Left colon (tissue), 2 donors: Measurements from ENCODE around the gene CDHR3. TPM values are rescaled to one million over a fixed set of nuclear protein-coding genes. Genes with fewer than 3 reads are reported as not detected.
"Not testable (repeated sequence)": the region's sequence is repeated elsewhere in the genome, so short reads cannot be mapped to it uniquely, and the experiment has no call there.

Experiments
- ATAC-seq: fragments of 200-7000 bp; cut with Tn5 transposase; one replicate; pipeline ENCODE4 v1.9.1; 2020; ENCODE audit warnings: mild to moderate bottlenecking, moderate library complexity
- DNase-seq, 2 donors: peaks; one replicate each; pipeline ENCODE4 v3.0.0-alpha.2; 2020
- intact Hi-C, 2 donors: fragments of 100-400 bp; cut with DNase I in 1 of 2; cut with micrococcal nuclease in 1 of 2; formaldehyde crosslinking; loops; one replicate each; pipeline versions ENCODE4 v1.11.2 to v1.14.0; 2022; cut with DNase I, micrococcal nuclease
- total RNA-seq, 2 donors: library from RNA; stranded (reverse); fragmentation: NEBNext Ultra II Directional; extraction: Animal tissue kit (Norgen Biotek cat#: 25700); gene quantifications; one replicate each; pipeline ENCODE4 v1.2.1, GENCODE V29; 2021
- donor health status: DM: no; HTN: no; CAD: no.
- donor health status: DM: yes; HTN: yes; CAD: no.

Gene CDHR3
- total RNA-seq, 2 donors from 2014 or later = 10.0 to 20.3 TPM

GRCh38 chr7:105955651-105956466 lies 7.2 kb upstream of the CDHR3 start:
- ATAC-seq, intact Hi-C loops, DNase-seq: not testable (repeated sequence)

GRCh38 chr7:105958012-105958411 lies 5.1 kb upstream of the CDHR3 start:
- no peak for ATAC-seq
- intact Hi-C loops = no loop called here
- no peak for DNase-seq

- intact Hi-C loops = no loop called here
- ATAC-seq (no peak), DNase-seq (no peak)
Observed at GRCh38 chr7:105962353-105962752, 711 bp upstream of the CDHR3 start.

GRCh38 chr7:105971845-105972244 lies 8.8 kb downstream of the CDHR3 start:
- intact Hi-C loops = no loop called here
- DNase-seq = no peak
- ATAC-seq = no peak

- intact Hi-C loops = no loop called here
- DNase-seq (no peak), ATAC-seq (no peak)
Observed at GRCh38 chr7:105972276-105972675, 9.2 kb downstream of the CDHR3 start.

GRCh38 chr7:105974471-105974870 lies 11.4 kb downstream of the CDHR3 start:
- intact Hi-C loops = no loop called here
- ATAC-seq (no peak), DNase-seq (no peak)

GRCh38 chr7:105975770-105976417 lies 12.8 kb downstream of the CDHR3 start:
- peak; percentile 80 for ATAC-seq
- intact Hi-C loops = no loop called here
- no peak for DNase-seq

- DNase-seq (no peak), ATAC-seq (no peak)
- intact Hi-C loops = no loop called here
Observed at GRCh38 chr7:105976868-105977267, 13.8 kb downstream of the CDHR3 start.

GRCh38 chr7:105978035-105978434 lies 15.0 kb downstream of the CDHR3 start:
- ATAC-seq (no peak), DNase-seq (no peak)
- intact Hi-C loops = no loop called here

GRCh38 chr7:105978974-105979373 lies 15.9 kb downstream of the CDHR3 start:
- no peak for ATAC-seq
- intact Hi-C loops = no loop called here
- DNase-seq = no peak

- intact Hi-C loops = no loop called here
- no peak for ATAC-seq
- DNase-seq = no peak
Observed at GRCh38 chr7:105979405-105979804, 16.3 kb downstream of the CDHR3 start.

- intact Hi-C loops = no loop called here
- ATAC-seq (no peak), DNase-seq (no peak)
Observed at GRCh38 chr7:105980645-105981396, 17.8 kb downstream of the CDHR3 start.

GRCh38 chr7:105982388-105982787 lies 19.3 kb downstream of the CDHR3 start:
- intact Hi-C loops = no loop called here
- ATAC-seq = no peak
- no peak for DNase-seq

GRCh38 chr7:105984808-105985207 lies 21.7 kb downstream of the CDHR3 start:
- intact Hi-C loops, DNase-seq: not testable (repeated sequence)

GRCh38 chr7:105985229-105985628 lies 22.2 kb downstream of the CDHR3 start:
- DNase-seq (no peak), ATAC-seq (no peak)
- intact Hi-C loops = no loop called here

More at GRCh38 chr7:105984808-105985207, 21.7 kb downstream of the CDHR3 start:
- not testable (repeated sequence) for ATAC-seq

GRCh38 chr7:105985672-105986215 lies 22.7 kb downstream of the CDHR3 start:
- DNase-seq (no peak), ATAC-seq (no peak)
- intact Hi-C loops = no loop called here

- ATAC-seq (no peak), DNase-seq (no peak)
- intact Hi-C loops = no loop called here
Observed at GRCh38 chr7:105987046-105987445, 24.0 kb downstream of the CDHR3 start.

- intact Hi-C loops = no loop called here
- ATAC-seq (no peak), DNase-seq (no peak)
Observed at GRCh38 chr7:105988276-105988675, 25.2 kb downstream of the CDHR3 start.

- DNase-seq (no peak), ATAC-seq (no peak)
- intact Hi-C loops = no loop called here
Observed at GRCh38 chr7:105989191-105989590, 26.1 kb downstream of the CDHR3 start.
